A549 (cell line): ENCODE data around the gene SCARB1.

Source experiments
- BHLHE40 ChIP-seq: IDR thresholded peaks from 2 replicates; pipeline ENCODE4 v1.6.1; 2012; ENCODE audit warnings: low read depth, low read length, inconsistent platforms
- CBX2 ChIP-seq: fragments of 200-600 bp; sonication (generic); IDR thresholded peaks from 2 replicates; pipeline ENCODE4 v1.6.1; 2016; ENCODE audit warnings: low read depth, mild to moderate bottlenecking, borderline replicate concordance
- CTCF ChIP-seq: fragments of >200 bp; sonication (Bioruptor Twin); formaldehyde crosslinking; IDR thresholded peaks from 3 replicates; pipeline ENCODE4 v1.5.1; 2016
- POLR2A ChIP-seq: IDR thresholded peaks from 2 replicates; pipeline ENCODE4 v1.6.1; 2012; ENCODE audit warnings: mild to moderate bottlenecking, low read length
- SMC3 ChIP-seq: fragments of >200 bp; sonication (Bioruptor Twin); formaldehyde crosslinking; IDR thresholded peaks from 3 replicates; pipeline ENCODE4 v1.6.1; 2018; ENCODE audit warnings: inconsistent platforms

- no peak for TF ChIP-seq BHLHE40
- TF ChIP-seq POLR2A, result no peak
- TF ChIP-seq CBX2, result no peak
- no peak for TF ChIP-seq CTCF
- no peak for TF ChIP-seq SMC3
These were observed 67.2 kb downstream of the SCARB1 start for GRCh38 chr12:124796303-124796960.
